ENCODE measurements around the gene RAI14.

DNA sequence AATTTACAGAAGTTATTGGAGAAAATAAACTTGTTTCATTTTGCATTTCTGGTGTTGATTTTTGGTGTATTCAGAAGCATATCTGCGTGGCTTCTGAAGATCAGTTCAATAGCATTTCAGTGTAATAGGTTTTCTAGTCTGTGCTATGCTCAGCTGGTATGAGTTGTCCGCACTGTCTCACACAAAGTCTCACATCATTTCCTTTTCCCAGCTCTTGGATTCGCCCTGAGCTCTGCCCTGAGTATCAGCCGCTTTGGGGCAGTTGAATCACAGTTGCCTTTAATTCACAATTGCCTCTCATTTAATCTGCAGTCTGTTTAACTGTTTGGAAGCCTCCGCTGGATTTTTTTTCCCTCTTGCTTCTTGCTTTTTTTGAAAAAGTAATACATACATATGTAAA is 176.4 kb downstream of the RAI14 start:
- TF ChIP-seq, protein P1, sequence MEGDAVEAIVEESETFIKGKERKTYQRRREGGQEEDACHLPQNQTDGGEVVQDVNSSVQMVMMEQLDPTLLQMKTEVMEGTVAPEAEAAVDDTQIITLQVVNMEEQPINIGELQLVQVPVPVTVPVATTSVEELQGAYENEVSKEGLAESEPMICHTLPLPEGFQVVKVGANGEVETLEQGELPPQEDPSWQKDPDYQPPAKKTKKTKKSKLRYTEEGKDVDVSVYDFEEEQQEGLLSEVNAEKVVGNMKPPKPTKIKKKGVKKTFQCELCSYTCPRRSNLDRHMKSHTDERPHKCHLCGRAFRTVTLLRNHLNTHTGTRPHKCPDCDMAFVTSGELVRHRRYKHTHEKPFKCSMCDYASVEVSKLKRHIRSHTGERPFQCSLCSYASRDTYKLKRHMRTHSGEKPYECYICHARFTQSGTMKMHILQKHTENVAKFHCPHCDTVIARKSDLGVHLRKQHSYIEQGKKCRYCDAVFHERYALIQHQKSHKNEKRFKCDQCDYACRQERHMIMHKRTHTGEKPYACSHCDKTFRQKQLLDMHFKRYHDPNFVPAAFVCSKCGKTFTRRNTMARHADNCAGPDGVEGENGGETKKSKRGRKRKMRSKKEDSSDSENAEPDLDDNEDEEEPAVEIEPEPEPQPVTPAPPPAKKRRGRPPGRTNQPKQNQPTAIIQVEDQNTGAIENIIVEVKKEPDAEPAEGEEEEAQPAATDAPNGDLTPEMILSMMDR (IDR thresholded peaks at IDR 0.05), result no peak
- no peak for TF ChIP-seq POLR2A (IDR thresholded peaks at IDR 0.05)

All from vagina (tissue), 2 donors.